HEK293 (cell line): ENCODE measurements around the gene CCSER1.

ENCODE experiments used
- CTCF ChIA-PET: fragments of 350-600 bp; formaldehyde crosslinking; extraction: SDS; loops from one replicate; lab custom pipeline; 2021; ENCODE audit warnings: antibody characterized with exemption; lab: Yijun Ruan, JAX
- POLR2A ChIA-PET: fragments of 300-600 bp; formaldehyde crosslinking; extraction: SDS; loops from one replicate; lab custom pipeline; 2020; ENCODE audit warnings: antibody characterized with exemption, inconsistent platforms; lab: Yijun Ruan, JAX
- H3K27ac ChIP-seq: fragments of 200-500 bp; sonication (Bioruptor generic); 2 replicates; pipeline ENCODE4 v1.5.1; 2014; ENCODE audit warnings: low read depth, low read length, control low read depth, inconsistent platforms; ENCODE audit errors: extremely low read depth
- H3K36me3 ChIP-seq, 2 experiments: fragments of 200-500 bp in 1 of 2; sonication (Bioruptor generic) in 1 of 2; 1 replicate in 1 of 2; 2 replicates in 1 of 2; pipeline ENCODE4 v1.5.1; 2014 to 2017; ENCODE audit warnings: inconsistent platforms in 2 of 2, low read length in 2 of 2; ENCODE audit not compliant: control insufficient read depth in 2 of 2, insufficient read depth in 1 of 2
- H3K4me1 ChIP-seq: fragments of 200-500 bp; sonication (Bioruptor generic); 2 replicates; pipeline ENCODE4 v1.5.1; 2014; ENCODE audit warnings: mild to moderate bottlenecking, low read length, inconsistent platforms; ENCODE audit not compliant: control insufficient read depth, insufficient read depth
- H3K4me3 ChIP-seq: 2 replicates; pipeline ENCODE4 v1.5.1; 2011; ENCODE audit warnings: low read depth, mild to moderate bottlenecking, control low read depth, low read length, moderate library complexity
- H3K9me3 ChIP-seq: fragments of 200-500 bp; sonication (Bioruptor generic); 2 replicates; pipeline ENCODE4 v1.5.1; 2014; ENCODE audit warnings: low read depth, low read length, inconsistent platforms; ENCODE audit not compliant: control insufficient read depth, insufficient read depth
- BCL11A ChIP-seq: fragments of 450-650 bp; formaldehyde crosslinking; IDR thresholded peaks from 2 replicates; pipeline ENCODE4 v1.5.1; 2016; ENCODE audit warnings: low read depth, missing biosample characterization, missing genetic modification characterization
- HOXA7 ChIP-seq: sonication (generic); formaldehyde crosslinking; IDR thresholded peaks from 2 replicates; pipeline ENCODE4 v1.8.1; 2022; ENCODE audit warnings: missing genetic modification reagents, borderline replicate concordance
- PRDM2 ChIP-seq: fragments of 450-650 bp; formaldehyde crosslinking; IDR thresholded peaks from 2 replicates; pipeline ENCODE4 v1.5.1; 2016; ENCODE audit warnings: missing biosample characterization, missing genetic modification characterization, borderline replicate concordance
- ZBTB11 ChIP-seq: fragments of 450-650 bp; formaldehyde crosslinking; conservative IDR thresholded peaks from 2 replicates; pipeline ENCODE4 v1.5.1; 2016; ENCODE audit warnings: low read depth, missing biosample characterization, missing genetic modification characterization
- ZBTB17 ChIP-seq: fragments of 450-650 bp; formaldehyde crosslinking; IDR thresholded peaks from 2 replicates; pipeline ENCODE4 v1.5.1; 2016; ENCODE audit warnings: missing biosample characterization, missing genetic modification characterization
- ZBTB8A ChIP-seq: fragments of 450-650 bp; formaldehyde crosslinking; IDR thresholded peaks from 2 replicates; pipeline ENCODE4 v1.5.1; 2016; ENCODE audit warnings: missing biosample characterization, missing genetic modification characterization
- ZNF112 ChIP-seq: fragments of 450-650 bp; formaldehyde crosslinking; IDR thresholded peaks from 2 replicates; pipeline ENCODE4 v1.5.0; 2017; ENCODE audit warnings: missing biosample characterization, missing genetic modification characterization
- ZNF2 ChIP-seq: fragments of 450-650 bp; formaldehyde crosslinking; IDR thresholded peaks from 2 replicates; pipeline ENCODE4 v1.5.1; 2016; ENCODE audit warnings: missing biosample characterization, missing genetic modification characterization
- ZNF202 ChIP-seq: fragments of 450-650 bp; formaldehyde crosslinking; IDR thresholded peaks from 2 replicates; pipeline ENCODE4 v1.5.1; 2016; ENCODE audit warnings: missing biosample characterization, missing genetic modification characterization, borderline replicate concordance
- ZNF366 ChIP-seq: fragments of 450-650 bp; formaldehyde crosslinking; conservative IDR thresholded peaks from 2 replicates; pipeline ENCODE4 v1.5.1; 2016; ENCODE audit warnings: missing biosample characterization, missing genetic modification characterization
- ZNF37A ChIP-seq: fragments of 450-650 bp; IDR thresholded peaks from 2 replicates; pipeline ENCODE4 v1.5.1; 2018; ENCODE audit warnings: missing biosample characterization, missing genetic modification characterization
- ZNF488 ChIP-seq: fragments of 450-650 bp; formaldehyde crosslinking; IDR thresholded peaks from 2 replicates; pipeline ENCODE4 v1.5.1; 2016; ENCODE audit warnings: missing biosample characterization, missing genetic modification characterization
- ZNF544 ChIP-seq: fragments of 450-650 bp; formaldehyde crosslinking; IDR thresholded peaks from 2 replicates; pipeline ENCODE4 v1.5.0; 2017; ENCODE audit warnings: missing biosample characterization, missing genetic modification characterization
- ZNF549 ChIP-seq: fragments of 450-650 bp; IDR thresholded peaks from 2 replicates; pipeline ENCODE4 v1.5.1; 2018; ENCODE audit warnings: missing biosample characterization, missing genetic modification characterization, mild to moderate bottlenecking, inconsistent platforms, moderate library complexity
- ZNF560 ChIP-seq: fragments of 450-650 bp; formaldehyde crosslinking; IDR thresholded peaks from 2 replicates; pipeline ENCODE4 v1.5.1; 2017; ENCODE audit warnings: missing biosample characterization, missing genetic modification characterization, borderline replicate concordance
- ZNF629 ChIP-seq: fragments of 450-650 bp; formaldehyde crosslinking; IDR thresholded peaks from 2 replicates; pipeline ENCODE4 v1.5.1; 2017; ENCODE audit warnings: missing biosample characterization, missing genetic modification characterization
- ZNF670 ChIP-seq: fragments of 450-650 bp; formaldehyde crosslinking; IDR thresholded peaks from 2 replicates; pipeline ENCODE4 v1.5.1; 2016; ENCODE audit warnings: missing biosample characterization, missing genetic modification characterization, low read depth
- ZNF677 ChIP-seq: fragments of 450-650 bp; IDR thresholded peaks from 2 replicates; pipeline ENCODE4 v1.5.0; 2018; ENCODE audit warnings: missing biosample characterization, mild to moderate bottlenecking, missing genetic modification characterization, moderate library complexity
- ZNF843 ChIP-seq: fragments of 450-650 bp; formaldehyde crosslinking; IDR thresholded peaks from 2 replicates; pipeline ENCODE4 v1.5.1; 2016; ENCODE audit warnings: missing biosample characterization, missing genetic modification characterization
- ZSCAN5A ChIP-seq: fragments of 450-650 bp; formaldehyde crosslinking; IDR thresholded peaks from 2 replicates; pipeline ENCODE4 v1.5.1; 2016; ENCODE audit warnings: missing biosample characterization, missing genetic modification characterization

The CCSER1 gene

GRCh38 chr4:91436556-91436955 is 1309.4 kb downstream of the CCSER1 start:
- ChIA-PET CTCF (no interaction called here), POLR2A (no interaction called here)
- Histone ChIP-seq H3K4me1 (no peaks in the 10 kb centered on the region), H3K27ac (no peak overlapping the region), H3K9me3 (no peaks in the 10 kb centered on the region), H3K36me3 (no peaks in the 10 kb centered on the region), H3K4me3 (no peak overlapping the region)
- TF ChIP-seq PRDM2 (tag by site-specific recombination) (no peak), ZNF366 (no peak), ZNF202 (tag by site-specific recombination) (no peak), ZNF843 (tag by site-specific recombination) (no peak), ZNF549 (tag by site-specific recombination) (no peak), ZNF629 (tag by site-specific recombination) (no peak), ZNF488 (tag by site-specific recombination) (no peak), ZNF670 (tag by site-specific recombination) (no peak), ZBTB11 (tag by site-specific recombination) (no peak), ZNF112 (tag by site-specific recombination) (no peak), ZNF544 (tag by site-specific recombination) (no peak), ZNF37A (tag by site-specific recombination) (no peak), ZNF560 (tag by site-specific recombination) (no peak), ZBTB8A (tag by site-specific recombination) (no peak), BCL11A (tag by site-specific recombination) (no peak), ZBTB17 (tag by site-specific recombination) (no peak), HOXA7 (CRISPR knock-in tag) (no peak), ZSCAN5A (tag by site-specific recombination) (no peak), ZNF2 (tag by site-specific recombination) (no peak), ZNF677 (tag by site-specific recombination) (no peak)
